ENCODE results near the gene ATP1B1.

DNA sequence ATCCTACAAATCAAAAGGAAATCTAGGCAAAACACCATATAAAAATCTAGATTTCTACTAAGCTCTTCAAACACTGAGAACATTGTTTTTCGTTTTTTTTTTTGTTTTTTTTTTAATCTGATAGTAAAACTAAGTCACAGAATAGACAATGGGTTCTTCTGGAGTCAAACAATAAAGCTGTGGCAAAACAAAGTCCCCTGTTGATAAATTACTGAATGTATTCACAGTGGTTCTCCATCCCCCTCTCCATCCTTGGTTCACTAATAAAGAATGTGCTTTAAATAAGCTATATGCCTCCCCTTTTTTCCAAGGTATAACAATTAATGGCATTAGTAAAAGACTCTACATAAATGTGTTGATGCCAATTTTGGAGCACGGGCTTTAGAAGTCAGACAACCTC is 16.7 kb upstream of the ATP1B1 start:
- TF ChIP-seq, protein P1, sequence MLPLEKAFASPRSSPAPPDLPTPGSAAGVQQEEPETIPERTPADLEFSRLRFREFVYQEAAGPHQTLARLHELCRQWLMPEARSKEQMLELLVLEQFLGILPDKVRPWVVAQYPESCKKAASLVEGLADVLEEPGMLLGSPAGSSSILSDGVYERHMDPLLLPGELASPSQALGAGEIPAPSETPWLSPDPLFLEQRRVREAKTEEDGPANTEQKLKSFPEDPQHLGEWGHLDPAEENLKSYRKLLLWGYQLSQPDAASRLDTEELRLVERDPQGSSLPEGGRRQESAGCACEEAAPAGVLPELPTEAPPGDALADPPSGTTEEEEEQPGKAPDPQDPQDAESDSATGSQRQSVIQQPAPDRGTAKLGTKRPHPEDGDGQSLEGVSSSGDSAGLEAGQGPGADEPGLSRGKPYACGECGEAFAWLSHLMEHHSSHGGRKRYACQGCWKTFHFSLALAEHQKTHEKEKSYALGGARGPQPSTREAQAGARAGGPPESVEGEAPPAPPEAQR (CRISPR knock-in tag; IDR thresholded peaks at IDR 0.05), result no peak
- TF ChIP-seq, protein P2, sequence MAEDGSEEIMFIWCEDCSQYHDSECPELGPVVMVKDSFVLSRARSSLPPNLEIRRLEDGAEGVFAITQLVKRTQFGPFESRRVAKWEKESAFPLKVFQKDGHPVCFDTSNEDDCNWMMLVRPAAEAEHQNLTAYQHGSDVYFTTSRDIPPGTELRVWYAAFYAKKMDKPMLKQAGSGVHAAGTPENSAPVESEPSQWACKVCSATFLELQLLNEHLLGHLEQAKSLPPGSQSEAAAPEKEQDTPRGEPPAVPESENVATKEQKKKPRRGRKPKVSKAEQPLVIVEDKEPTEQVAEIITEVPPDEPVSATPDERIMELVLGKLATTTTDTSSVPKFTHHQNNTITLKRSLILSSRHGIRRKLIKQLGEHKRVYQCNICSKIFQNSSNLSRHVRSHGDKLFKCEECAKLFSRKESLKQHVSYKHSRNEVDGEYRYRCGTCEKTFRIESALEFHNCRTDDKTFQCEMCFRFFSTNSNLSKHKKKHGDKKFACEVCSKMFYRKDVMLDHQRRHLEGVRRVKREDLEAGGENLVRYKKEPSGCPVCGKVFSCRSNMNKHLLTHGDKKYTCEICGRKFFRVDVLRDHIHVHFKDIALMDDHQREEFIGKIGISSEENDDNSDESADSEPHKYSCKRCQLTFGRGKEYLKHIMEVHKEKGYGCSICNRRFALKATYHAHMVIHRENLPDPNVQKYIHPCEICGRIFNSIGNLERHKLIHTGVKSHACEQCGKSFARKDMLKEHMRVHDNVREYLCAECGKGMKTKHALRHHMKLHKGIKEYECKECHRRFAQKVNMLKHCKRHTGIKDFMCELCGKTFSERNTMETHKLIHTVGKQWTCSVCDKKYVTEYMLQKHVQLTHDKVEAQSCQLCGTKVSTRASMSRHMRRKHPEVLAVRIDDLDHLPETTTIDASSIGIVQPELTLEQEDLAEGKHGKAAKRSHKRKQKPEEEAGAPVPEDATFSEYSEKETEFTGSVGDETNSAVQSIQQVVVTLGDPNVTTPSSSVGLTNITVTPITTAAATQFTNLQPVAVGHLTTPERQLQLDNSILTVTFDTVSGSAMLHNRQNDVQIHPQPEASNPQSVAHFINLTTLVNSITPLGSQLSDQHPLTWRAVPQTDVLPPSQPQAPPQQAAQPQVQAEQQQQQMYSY (CRISPR knock-in tag; IDR thresholded peaks at IDR 0.05), result no peak
- no peak for TF ChIP-seq KAT7 (CRISPR knock-in tag; IDR thresholded peaks at IDR 0.05; ENCODE audit: borderline replicate concordance)
- TF ChIP-seq, protein P3, sequence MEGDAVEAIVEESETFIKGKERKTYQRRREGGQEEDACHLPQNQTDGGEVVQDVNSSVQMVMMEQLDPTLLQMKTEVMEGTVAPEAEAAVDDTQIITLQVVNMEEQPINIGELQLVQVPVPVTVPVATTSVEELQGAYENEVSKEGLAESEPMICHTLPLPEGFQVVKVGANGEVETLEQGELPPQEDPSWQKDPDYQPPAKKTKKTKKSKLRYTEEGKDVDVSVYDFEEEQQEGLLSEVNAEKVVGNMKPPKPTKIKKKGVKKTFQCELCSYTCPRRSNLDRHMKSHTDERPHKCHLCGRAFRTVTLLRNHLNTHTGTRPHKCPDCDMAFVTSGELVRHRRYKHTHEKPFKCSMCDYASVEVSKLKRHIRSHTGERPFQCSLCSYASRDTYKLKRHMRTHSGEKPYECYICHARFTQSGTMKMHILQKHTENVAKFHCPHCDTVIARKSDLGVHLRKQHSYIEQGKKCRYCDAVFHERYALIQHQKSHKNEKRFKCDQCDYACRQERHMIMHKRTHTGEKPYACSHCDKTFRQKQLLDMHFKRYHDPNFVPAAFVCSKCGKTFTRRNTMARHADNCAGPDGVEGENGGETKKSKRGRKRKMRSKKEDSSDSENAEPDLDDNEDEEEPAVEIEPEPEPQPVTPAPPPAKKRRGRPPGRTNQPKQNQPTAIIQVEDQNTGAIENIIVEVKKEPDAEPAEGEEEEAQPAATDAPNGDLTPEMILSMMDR (IDR thresholded peaks at IDR 0.05), result no peak
- no peak for TF ChIP-seq ZNF423 (CRISPR knock-in tag; IDR thresholded peaks at IDR 0.05)
- TF ChIP-seq ELF4 (CRISPR knock-in tag; IDR thresholded peaks at IDR 0.05; ENCODE audit: low read depth), result no peak
- no peak for TF ChIP-seq TEAD1 (CRISPR knock-in tag; IDR thresholded peaks at IDR 0.05)
- TF ChIP-seq, protein P4, sequence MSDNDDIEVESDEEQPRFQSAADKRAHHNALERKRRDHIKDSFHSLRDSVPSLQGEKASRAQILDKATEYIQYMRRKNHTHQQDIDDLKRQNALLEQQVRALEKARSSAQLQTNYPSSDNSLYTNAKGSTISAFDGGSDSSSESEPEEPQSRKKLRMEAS (CRISPR knock-in tag; IDR thresholded peaks at IDR 0.05), result no peak
- TF ChIP-seq TEAD4 (CRISPR knock-in tag; IDR thresholded peaks at IDR 0.05), result no peak
- no peak for TF ChIP-seq JUN (CRISPR knock-in tag; IDR thresholded peaks at IDR 0.05)
- TF ChIP-seq, protein P5, sequence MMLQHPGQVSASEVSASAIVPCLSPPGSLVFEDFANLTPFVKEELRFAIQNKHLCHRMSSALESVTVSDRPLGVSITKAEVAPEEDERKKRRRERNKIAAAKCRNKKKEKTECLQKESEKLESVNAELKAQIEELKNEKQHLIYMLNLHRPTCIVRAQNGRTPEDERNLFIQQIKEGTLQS (CRISPR knock-in tag; conservative IDR thresholded peaks at IDR 0.05), result no peak

Data from WTC11 (cell line).